ENCODE results near the gene TMEM222.

Gene TMEM222

GRCh38 chr1:27306892-27307761 is 14.8 kb upstream of the TMEM222 start:
- no peak for DNase-seq

GRCh38 chr1:27307874-27308598 is 13.9 kb upstream of the TMEM222 start:
- DNase-seq, result no peak

GRCh38 chr1:27314169-27314568 is 7.8 kb upstream of the TMEM222 start:
- DNase-seq, result no peak

- no peak for DNase-seq
Measured at GRCh38 chr1:27314737-27315136, 7.2 kb upstream of the TMEM222 start.

GRCh38 chr1:27316860-27317259 is 5.1 kb upstream of the TMEM222 start:
- no peak for DNase-seq

- DNase-seq, result no peak
Measured at GRCh38 chr1:27318136-27318535, 3.8 kb upstream of the TMEM222 start.

- no peak for DNase-seq
Measured at GRCh38 chr1:27318596-27318995, 3.4 kb upstream of the TMEM222 start.

- DNase-seq, result no peak
Measured at GRCh38 chr1:27322569-27323240, 742 bp downstream of the TMEM222 start.

- DNase-seq, result no peak
Measured at GRCh38 chr1:27325286-27325685, 3.3 kb downstream of the TMEM222 start.

GRCh38 chr1:27327964-27328363 is 6.0 kb downstream of the TMEM222 start:
- DNase-seq, result no peak

GRCh38 chr1:27330786-27331185 is 8.8 kb downstream of the TMEM222 start:
- no peak for DNase-seq

- no peak for DNase-seq
Measured at GRCh38 chr1:27331426-27331825, 9.5 kb downstream of the TMEM222 start.

- DNase-seq, result no peak
Measured at GRCh38 chr1:27331922-27332321, 10.0 kb downstream of the TMEM222 start.

GRCh38 chr1:27332536-27333281 is 10.7 kb downstream of the TMEM222 start:
- DNase-seq, result no peak

GRCh38 chr1:27333717-27334279 is 11.8 kb downstream of the TMEM222 start:
- no peak for DNase-seq

GRCh38 chr1:27335506-27336422 is 13.8 kb downstream of the TMEM222 start:
- DNase-seq, result no peak

- no peak for DNase-seq
Measured at GRCh38 chr1:27336756-27337155, 14.8 kb downstream of the TMEM222 start.

- no peak for DNase-seq
Measured at GRCh38 chr1:27338751-27339150, 16.8 kb downstream of the TMEM222 start.

- no peak for DNase-seq
Measured at GRCh38 chr1:27339213-27339612, 17.2 kb downstream of the TMEM222 start.

GRCh38 chr1:27341525-27342252 is 19.7 kb downstream of the TMEM222 start, which contains the start of gene SYTL1:
TSS of gene SYTL1 (plus strand) at chr1:27342022. CDS start at chr1:27345335, 3,313 bp downstream.
- DNase-seq, result no peak

GRCh38 chr1:27342391-27342777 is 20.4 kb downstream of the TMEM222 start:
- no peak for DNase-seq

Data from NCI-H1417 treated with DMSO at 0.1 percent for 48 hours (cell line).